K562 (cell line): ENCODE data around the gene IGSF21. TPM values are rescaled to one million over a fixed set of nuclear protein-coding genes. Genes with fewer than 3 reads are reported as not detected.

Source experiments
- ATAC-seq: fragments of 200-7000 bp; cut with Tn5 transposase; 3 replicates; pipeline ENCODE4 v1.9.1; 2020; ENCODE audit warnings: moderate library complexity
- BruUV-seq: library from RNA; stranded (reverse); fragments of 400-500 nt; replicated peaks from 2 replicates; lab custom pipeline; 2021; lab: Mats Ljungman, UMichigan
- CTCF ChIA-PET: fragments of 300-600 bp; formaldehyde crosslinking; extraction: SDS; loops from one replicate; lab custom pipeline; 2021; ENCODE audit warnings: low intra/inter-chr PET ratio; lab: Yijun Ruan, JAX
- POLR2A ChIA-PET: fragments of 300-600, 350-650 bp; sonication (Branson Sonifier 250); formaldehyde crosslinking; extraction: SDS; loops from one replicate; lab custom pipeline; 2021; ENCODE audit warnings: antibody characterized with exemption, inconsistent platforms; lab: Yijun Ruan, JAX
- DNase-seq, 4 experiments: peaks; one replicate each; pipeline versions ENCODE4 v3.0.0 to v3.0.0-alpha.2; 2011 to 2018; ENCODE audit warnings: low spot score in 3 of 4, mixed read lengths in 3 of 4; ENCODE audit errors: extremely low read depth in 1 of 4
- FAIRE-seq: peaks from 2 replicates; lab custom pipeline; 2011; peaks lifted over from hg19 to GRCh38; lab: Jason Lieb, UNC
- H2AFZ ChIP-seq: 2 replicates; pipeline ENCODE4 v1.6.0; 2011; ENCODE audit warnings: low read depth, low read length, control low read depth, inconsistent platforms
- H3K27ac ChIP-seq: fragments of 200-600 bp; 3 replicates; pipeline ENCODE4 v1.8.0; 2011; ENCODE audit warnings: low read depth, mild to moderate bottlenecking, control low read depth, inconsistent platforms, low read length, moderate library complexity, mixed read lengths; ENCODE audit errors: extremely low read depth
- H3K27me3 ChIP-seq, 2 experiments: fragments of 300-600 bp in 1 of 2; 2 replicates in 1 of 2; 3 replicates in 1 of 2; pipeline versions ENCODE4 v1.6.0 to v1.8.0; 2011; ENCODE audit warnings: inconsistent platforms in 2 of 2, low read length in 2 of 2, mild to moderate bottlenecking in 1 of 2, mixed read lengths in 1 of 2, moderate library complexity in 1 of 2; ENCODE audit not compliant: control insufficient read depth in 2 of 2, insufficient read depth in 2 of 2
- H3K36me3 ChIP-seq: fragments of 300-600 bp; 3 replicates; pipeline ENCODE4 v1.8.0; 2011; ENCODE audit warnings: mild to moderate bottlenecking, low read length, inconsistent platforms; ENCODE audit not compliant: control insufficient read depth, insufficient read depth
- H3K4me1 ChIP-seq, 2 experiments: fragments of 200-600 bp in 1 of 2; replicated peaks in 1 of 2; 2 replicates in 1 of 2; 3 replicates in 1 of 2; pipeline versions ENCODE4 v1.5.1 to v1.8.0; 2011; ENCODE audit warnings: inconsistent platforms in 2 of 2, low read length in 2 of 2, mild to moderate bottlenecking in 1 of 2, mixed read lengths in 1 of 2, moderate library complexity in 1 of 2; ENCODE audit not compliant: control insufficient read depth in 2 of 2, insufficient read depth in 2 of 2
- H3K4me2 ChIP-seq: 2 replicates; pipeline ENCODE4 v1.6.1; 2011; ENCODE audit warnings: low read length, control low read depth, inconsistent platforms, mixed read lengths; ENCODE audit not compliant: insufficient read depth
- H3K4me3 ChIP-seq: fragments of 200-600 bp; sonication (generic), shearing (Covaris generic); 2 replicates; pipeline ENCODE4 v1.5.1; 2016; ENCODE audit warnings: control low read depth, inconsistent platforms
- H3K79me2 ChIP-seq: fragments of 200-600 bp; 3 replicates; pipeline ENCODE4 v1.8.0; 2011; ENCODE audit warnings: low read length, inconsistent platforms; ENCODE audit not compliant: control insufficient read depth, insufficient read depth
- H3K9ac ChIP-seq, 2 experiments: 2 replicates each; pipeline versions ENCODE4 v1.6.0 to v1.6.1; 2011; ENCODE audit warnings: low read depth in 2 of 2, low read length in 2 of 2, control low read depth in 1 of 2, inconsistent platforms in 1 of 2, mild to moderate bottlenecking in 1 of 2, mixed read lengths in 1 of 2; ENCODE audit not compliant: insufficient read depth in 1 of 2
- H3K9me1 ChIP-seq: one replicate; pipeline ENCODE4 v1.6.0; 2011; ENCODE audit warnings: inconsistent platforms, mild to moderate bottlenecking, low read length, moderate library complexity; ENCODE audit not compliant: control insufficient read depth, insufficient read depth
- H3K9me3 ChIP-seq: replicated peaks from 2 replicates; pipeline ENCODE4 v1.5.1; 2011; ENCODE audit warnings: low read depth, low read length, inconsistent platforms; ENCODE audit not compliant: control insufficient read depth, insufficient read depth
- H4K20me1 ChIP-seq: replicated peaks from 2 replicates; pipeline ENCODE4 v1.6.1; 2011; ENCODE audit warnings: low read length, inconsistent platforms, mixed read lengths; ENCODE audit not compliant: control insufficient read depth, insufficient read depth
- CEBPG ChIP-seq, 3 experiments: fragments of 200-800 bp in 1 of 3; sonication (Bioruptor generic) in 1 of 3; sonication (generic) in 1 of 3; formaldehyde crosslinking in 1 of 3; IDR thresholded peaks in 2 of 3; conservative IDR thresholded peaks in 1 of 3; 2 replicates each; pipeline versions ENCODE4 v1.6.1 to v1.8.0; 2016 to 2022; ENCODE audit warnings: missing compliant biosample characterization in 2 of 3, missing genetic modification characterization in 2 of 3, mild to moderate bottlenecking in 1 of 3, missing genetic modification reagents in 1 of 3
- GATAD2B ChIP-seq: fragments of 450-650 bp; IDR thresholded peaks from 2 replicates; pipeline ENCODE4 v1.6.1; 2017; ENCODE audit warnings: mild to moderate bottlenecking, borderline replicate concordance
- KDM2B ChIP-seq: fragments of 250-450 bp; sonication (Bioruptor Pico); IDR thresholded peaks from 2 replicates; pipeline ENCODE4 v1.8.0; 2021; ENCODE audit warnings: mild to moderate bottlenecking, moderate library complexity
- SP2 ChIP-seq: IDR thresholded peaks from 2 replicates; pipeline ENCODE4 v1.6.1; 2011; ENCODE audit warnings: mild to moderate bottlenecking, low read depth, low read length, moderate library complexity; ENCODE audit not compliant: poor library complexity, severe bottlenecking; ENCODE audit errors: extremely low read depth
- WGBS: fragments of 100-300 bp; shearing (Covaris generic); methylation state at CpG from one replicate; pipeline ENCODE4 v1.1.6; 2016; ENCODE audit warnings: low coverage, mixed read lengths; ENCODE audit not compliant: insufficient coverage; ENCODE audit errors: missing lambda C conversion rate; 5-methylcytosine and 5-hydroxymethylcytosine counted together
- in situ Hi-C: fragments of 300-500 bp; cut with MboI; formaldehyde crosslinking; loops from 4 replicates; pipeline ENCODE4 v1.15.0; 2018; ENCODE audit warnings: inconsistent platforms, mixed read lengths
- intact Hi-C: fragments of 100-400 bp; cut with micrococcal nuclease; formaldehyde crosslinking; loops from 2 replicates; pipeline ENCODE4 v1.14.2; 2022
- polyA plus RNA-seq, 8 experiments: library from polyadenylated mRNA; depleted of rRNA in 4 of 8; stranded (reverse) in 5 of 8; unstranded in 3 of 8; fragments of >200 nt; fragmentation: Nextera tagmentation in 2 of 8; fragmentation: Illumina TruSeq in 1 of 8; extraction: Ambion mirVana in 2 of 8; extraction: Trizol in 1 of 8; gene quantifications; 2 replicates each; pipeline versions ENCODE4 v1.2.1 to v1.2.3, GENCODE V29; 2011 to 2014; ENCODE audit warnings: inconsistent platforms in 1 of 8, missing spikeins in 1 of 8
- total RNA-seq, 7 experiments: library from RNA; depleted of rRNA in 6 of 7; stranded (reverse); fragments of >200 nt in 6 of 7; fragmentation: Illumina TruSeq in 2 of 7; extraction: Trizol in 2 of 7; gene quantifications; 2 replicates each; pipeline versions ENCODE4 v1.2.1 to v1.2.3, GENCODE V29; 2011 to 2021; ENCODE audit warnings: low replicate concordance in 1 of 7
- TF ChIP-seq, protein P1 (sequence below): fragments of 450-650 bp; IDR thresholded peaks from 2 replicates; pipeline ENCODE4 v1.6.1; 2018; ENCODE audit warnings: mild to moderate bottlenecking, low read depth; ENCODE audit not compliant: partially characterized antibody
- TF ChIP-seq, protein P2 (sequence below): fragments of 250-450 bp; sonication (Bioruptor Pico); IDR thresholded peaks from 2 replicates; pipeline ENCODE4 v1.4.0; 2020; ENCODE audit warnings: mild to moderate bottlenecking, moderate library complexity, borderline replicate concordance
- TF ChIP-seq, protein P3 (sequence below): sonication (generic); formaldehyde crosslinking; IDR thresholded peaks from 2 replicates; pipeline ENCODE4 v1.8.0; 2022; ENCODE audit warnings: mild to moderate bottlenecking, missing genetic modification reagents
- TF ChIP-seq, protein P4 (sequence below): sonication (generic); formaldehyde crosslinking; IDR thresholded peaks from 2 replicates; pipeline ENCODE4 v1.8.1; 2022; ENCODE audit warnings: missing genetic modification reagents

IGSF21 gene
- total and polyA plus RNA-seq, 9 of the 15 experiments (the other 6 are each of a cell fraction or from before 2014, with no cell fraction given), result not detected

DNA sequence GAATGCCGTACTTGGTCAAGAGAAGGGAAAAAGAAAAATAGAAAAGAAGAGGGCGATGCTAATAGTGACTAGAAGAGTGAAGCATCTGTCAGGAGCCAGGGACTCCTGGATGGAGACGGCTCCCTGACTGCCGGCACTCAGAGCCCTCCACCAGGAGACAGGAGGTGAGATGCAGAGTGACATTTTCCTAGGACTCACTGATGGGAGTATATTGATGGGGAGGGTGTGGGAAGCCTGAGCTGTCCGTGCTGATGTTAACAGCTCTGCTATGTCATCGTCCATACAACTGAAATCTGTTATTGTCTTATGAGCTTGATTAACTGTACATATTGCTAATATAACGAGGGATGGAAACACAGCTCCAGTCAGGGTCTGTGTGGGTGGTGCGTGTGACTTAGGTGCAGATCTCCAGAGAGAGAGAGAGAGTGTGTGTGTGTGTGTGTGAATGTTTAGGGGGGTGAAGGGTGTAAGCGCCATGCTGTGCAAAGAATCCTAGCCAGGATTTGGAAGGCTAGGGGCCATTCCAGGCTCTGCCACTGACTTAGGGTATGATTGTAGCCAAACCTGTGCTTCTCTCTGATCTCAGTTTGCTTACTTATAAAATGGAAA, 250.1 kb downstream of the IGSF21 start:
- H3K4me1 ChIP-seq, result no peaks in the 10 kb centered on the region
- WGBS, result 0% methylated on average over 9 of the region's 9 CpGs
- H3K27ac ChIP-seq, result no peak overlapping the region
- ChIA-PET CTCF (no interaction called here), POLR2A (no interaction called here)
- H4K20me1 ChIP-seq, result no peaks in the 10 kb centered on the region; the same call in 1 of the 2 replicates
- H3K9me3 ChIP-seq, result no peaks in the 10 kb centered on the region
- DNase-seq (no peak), FAIRE-seq (no peak), ATAC-seq (no peak)
- H2AFZ ChIP-seq, result no peak overlapping the region
- H3K27me3 ChIP-seq, result peaks cover 2 to 27% of the 10 kb centered on the region in 2 experiments; a peak in 3 of 5 replicates
- H3K9ac ChIP-seq, result no peak overlapping the region
- no peak overlapping the region for H3K4me3 ChIP-seq
- BruUV-seq, result no TSS peak
- H3K4me2 ChIP-seq, result no peak overlapping the region
- in situ Hi-C loops, result no loop called here
- no peaks in the 10 kb centered on the region for H3K36me3 ChIP-seq
- TF ChIP-seq SP2 (no peak), KDM2B (CRISPR knock-in tag) (no peak), CEBPG (CRISPR knock-in tag; IDR thresholded peaks at IDR 0.05) (no peak), CEBPG (tag; conservative IDR thresholded peaks at IDR 0.05 in 1 of 2, IDR thresholded peaks at IDR 0.05 in 1 of 2) (no peak), GATAD2B (no peak)
- TF ChIP-seq, protein P1, sequence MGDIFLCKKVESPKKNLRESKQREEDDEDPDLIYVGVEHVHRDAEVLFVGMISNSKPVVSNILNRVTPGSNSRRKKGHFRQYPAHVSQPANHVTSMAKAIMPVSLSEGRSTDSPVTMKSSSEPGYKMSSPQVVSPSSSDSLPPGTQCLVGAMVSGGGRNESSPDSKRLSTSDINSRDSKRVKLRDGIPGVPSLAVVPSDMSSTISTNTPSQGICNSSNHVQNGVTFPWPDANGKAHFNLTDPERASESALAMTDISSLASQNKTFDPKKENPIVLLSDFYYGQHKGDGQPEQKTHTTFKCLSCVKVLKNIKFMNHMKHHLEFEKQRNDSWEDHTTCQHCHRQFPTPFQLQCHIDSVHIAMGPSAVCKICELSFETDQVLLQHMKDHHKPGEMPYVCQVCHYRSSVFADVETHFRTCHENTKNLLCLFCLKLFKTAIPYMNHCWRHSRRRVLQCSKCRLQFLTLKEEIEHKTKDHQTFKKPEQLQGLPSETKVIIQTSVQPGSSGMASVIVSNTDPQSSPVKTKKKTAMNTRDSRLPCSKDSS, result no peak
- TF ChIP-seq, protein P2, sequence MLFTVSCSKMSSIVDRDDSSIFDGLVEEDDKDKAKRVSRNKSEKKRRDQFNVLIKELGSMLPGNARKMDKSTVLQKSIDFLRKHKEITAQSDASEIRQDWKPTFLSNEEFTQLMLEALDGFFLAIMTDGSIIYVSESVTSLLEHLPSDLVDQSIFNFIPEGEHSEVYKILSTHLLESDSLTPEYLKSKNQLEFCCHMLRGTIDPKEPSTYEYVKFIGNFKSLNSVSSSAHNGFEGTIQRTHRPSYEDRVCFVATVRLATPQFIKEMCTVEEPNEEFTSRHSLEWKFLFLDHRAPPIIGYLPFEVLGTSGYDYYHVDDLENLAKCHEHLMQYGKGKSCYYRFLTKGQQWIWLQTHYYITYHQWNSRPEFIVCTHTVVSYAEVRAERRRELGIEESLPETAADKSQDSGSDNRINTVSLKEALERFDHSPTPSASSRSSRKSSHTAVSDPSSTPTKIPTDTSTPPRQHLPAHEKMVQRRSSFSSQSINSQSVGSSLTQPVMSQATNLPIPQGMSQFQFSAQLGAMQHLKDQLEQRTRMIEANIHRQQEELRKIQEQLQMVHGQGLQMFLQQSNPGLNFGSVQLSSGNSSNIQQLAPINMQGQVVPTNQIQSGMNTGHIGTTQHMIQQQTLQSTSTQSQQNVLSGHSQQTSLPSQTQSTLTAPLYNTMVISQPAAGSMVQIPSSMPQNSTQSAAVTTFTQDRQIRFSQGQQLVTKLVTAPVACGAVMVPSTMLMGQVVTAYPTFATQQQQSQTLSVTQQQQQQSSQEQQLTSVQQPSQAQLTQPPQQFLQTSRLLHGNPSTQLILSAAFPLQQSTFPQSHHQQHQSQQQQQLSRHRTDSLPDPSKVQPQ, result no peak
- TF ChIP-seq, protein P3, sequence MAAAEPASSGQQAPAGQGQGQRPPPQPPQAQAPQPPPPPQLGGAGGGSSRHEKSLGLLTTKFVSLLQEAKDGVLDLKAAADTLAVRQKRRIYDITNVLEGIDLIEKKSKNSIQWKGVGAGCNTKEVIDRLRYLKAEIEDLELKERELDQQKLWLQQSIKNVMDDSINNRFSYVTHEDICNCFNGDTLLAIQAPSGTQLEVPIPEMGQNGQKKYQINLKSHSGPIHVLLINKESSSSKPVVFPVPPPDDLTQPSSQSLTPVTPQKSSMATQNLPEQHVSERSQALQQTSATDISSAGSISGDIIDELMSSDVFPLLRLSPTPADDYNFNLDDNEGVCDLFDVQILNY, result no peak
- TF ChIP-seq, protein P4, sequence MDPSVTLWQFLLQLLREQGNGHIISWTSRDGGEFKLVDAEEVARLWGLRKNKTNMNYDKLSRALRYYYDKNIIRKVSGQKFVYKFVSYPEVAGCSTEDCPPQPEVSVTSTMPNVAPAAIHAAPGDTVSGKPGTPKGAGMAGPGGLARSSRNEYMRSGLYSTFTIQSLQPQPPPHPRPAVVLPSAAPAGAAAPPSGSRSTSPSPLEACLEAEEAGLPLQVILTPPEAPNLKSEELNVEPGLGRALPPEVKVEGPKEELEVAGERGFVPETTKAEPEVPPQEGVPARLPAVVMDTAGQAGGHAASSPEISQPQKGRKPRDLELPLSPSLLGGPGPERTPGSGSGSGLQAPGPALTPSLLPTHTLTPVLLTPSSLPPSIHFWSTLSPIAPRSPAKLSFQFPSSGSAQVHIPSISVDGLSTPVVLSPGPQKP, result no peak
- H3K9me1 ChIP-seq, result no peaks in the 10 kb centered on the region
- no peaks in the 10 kb centered on the region for H3K79me2 ChIP-seq
- intact Hi-C loops, result no loop called here
